Neural crest cell (in vitro differentiated cells): ENCODE data around the gene TTLL10. TPM values are rescaled to one million over a fixed set of nuclear protein-coding genes. Genes with fewer than 3 reads are reported as not detected.

Experiments used
- DNase-seq: peaks from one replicate; pipeline ENCODE4 v3.0.0; 2021; ENCODE audit warnings: low read depth, mixed read lengths, low spot score
- H3K27ac Mint-ChIP-seq: one replicate; pipeline ENCODE4 v1.8.0; 2021; ENCODE audit warnings: mild to moderate bottlenecking, mixed read lengths; ENCODE audit not compliant: unreplicated experiment
- H3K27me3 Mint-ChIP-seq: 2 replicates; pipeline ENCODE4 v1.8.0; 2021; ENCODE audit warnings: low read depth, mild to moderate bottlenecking, mixed read lengths
- H3K36me3 Mint-ChIP-seq: 2 replicates; pipeline ENCODE4 v1.8.0; 2021; ENCODE audit warnings: low read depth, mild to moderate bottlenecking, mixed read lengths
- H3K4me1 Mint-ChIP-seq: 2 replicates; pipeline ENCODE4 v1.8.0; 2021; ENCODE audit warnings: mixed read lengths
- H3K4me3 Mint-ChIP-seq: one replicate; pipeline ENCODE4 v1.8.0; 2021; ENCODE audit warnings: mild to moderate bottlenecking, mixed read lengths
- H3K9me3 Mint-ChIP-seq: 2 replicates; pipeline ENCODE4 v1.8.0; 2021; ENCODE audit warnings: mixed read lengths
- total RNA-seq: library from RNA; stranded (reverse); gene quantifications from 2 replicates; pipeline ENCODE4 v1.2.1, GENCODE V29; 2021
- TF ChIP-seq, protein P1 (sequence below): fragments of 200-600 bp; sonication (generic); conservative IDR thresholded peaks from 2 replicates; pipeline ENCODE4 v1.5.0; 2021; ENCODE audit warnings: antibody characterized with exemption, mild to moderate bottlenecking

Gene TTLL10
- total RNA-seq, 1 donor from 2014 or later, result not detected

DNA sequence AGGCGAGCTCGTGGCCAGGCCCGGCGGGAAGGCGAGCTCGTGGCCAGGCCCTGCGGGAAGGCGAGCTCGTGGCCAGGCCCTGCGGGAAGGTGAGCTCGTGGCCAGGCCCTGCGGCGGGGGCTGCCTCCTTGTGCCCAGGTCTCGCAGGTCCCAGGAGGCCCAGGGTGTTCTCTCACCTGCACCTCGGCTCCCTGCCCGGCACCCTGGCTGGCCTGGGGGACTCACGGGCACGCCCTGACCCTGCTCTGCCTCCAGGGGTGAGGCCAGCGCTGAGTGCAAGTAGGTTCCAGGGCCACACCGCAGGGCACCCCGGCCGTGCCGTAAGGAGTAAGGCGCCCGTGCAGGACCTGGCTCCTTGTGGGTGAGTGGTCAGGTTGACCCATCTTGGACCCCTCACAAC lies 53.7 kb downstream of the TTLL10 start:
- no peaks in the 10 kb centered on the region for H3K27me3 Mint-ChIP-seq
- H3K9me3 Mint-ChIP-seq, result no peaks in the 10 kb centered on the region
- H3K4me3 Mint-ChIP-seq, result no peak overlapping the region
- peaks cover 15% of the 10 kb centered on the region for H3K4me1 Mint-ChIP-seq
- TF ChIP-seq, protein P1, sequence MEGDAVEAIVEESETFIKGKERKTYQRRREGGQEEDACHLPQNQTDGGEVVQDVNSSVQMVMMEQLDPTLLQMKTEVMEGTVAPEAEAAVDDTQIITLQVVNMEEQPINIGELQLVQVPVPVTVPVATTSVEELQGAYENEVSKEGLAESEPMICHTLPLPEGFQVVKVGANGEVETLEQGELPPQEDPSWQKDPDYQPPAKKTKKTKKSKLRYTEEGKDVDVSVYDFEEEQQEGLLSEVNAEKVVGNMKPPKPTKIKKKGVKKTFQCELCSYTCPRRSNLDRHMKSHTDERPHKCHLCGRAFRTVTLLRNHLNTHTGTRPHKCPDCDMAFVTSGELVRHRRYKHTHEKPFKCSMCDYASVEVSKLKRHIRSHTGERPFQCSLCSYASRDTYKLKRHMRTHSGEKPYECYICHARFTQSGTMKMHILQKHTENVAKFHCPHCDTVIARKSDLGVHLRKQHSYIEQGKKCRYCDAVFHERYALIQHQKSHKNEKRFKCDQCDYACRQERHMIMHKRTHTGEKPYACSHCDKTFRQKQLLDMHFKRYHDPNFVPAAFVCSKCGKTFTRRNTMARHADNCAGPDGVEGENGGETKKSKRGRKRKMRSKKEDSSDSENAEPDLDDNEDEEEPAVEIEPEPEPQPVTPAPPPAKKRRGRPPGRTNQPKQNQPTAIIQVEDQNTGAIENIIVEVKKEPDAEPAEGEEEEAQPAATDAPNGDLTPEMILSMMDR, result no peak
- no peak for DNase-seq
- H3K27ac Mint-ChIP-seq, result no peak overlapping the region
- H3K36me3 Mint-ChIP-seq, result peaks cover 12% of the 10 kb centered on the region

DNA sequence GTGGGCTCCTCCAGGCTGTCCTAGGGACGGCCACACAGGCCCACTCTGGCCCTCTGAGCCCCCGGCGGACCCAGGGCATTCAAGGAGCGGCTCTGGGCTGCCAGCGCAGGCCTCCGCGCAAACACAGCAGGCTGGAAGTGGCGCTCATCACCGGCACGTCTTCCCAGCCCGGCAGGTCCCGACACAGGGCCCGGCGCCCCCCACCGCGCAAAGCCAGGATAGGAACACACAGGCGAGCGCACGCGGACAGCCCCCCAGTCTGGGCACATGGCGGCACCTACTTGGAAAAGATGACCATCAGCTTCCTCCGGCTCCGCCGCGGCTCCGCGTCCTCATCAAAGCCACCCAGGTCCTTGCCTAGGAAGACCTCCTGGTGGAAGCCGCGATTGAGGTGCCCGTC lies 54.5 kb downstream of the TTLL10 start:
- Mint-ChIP-seq H3K27ac (no peak overlapping the region), H3K27me3 (no peaks in the 10 kb centered on the region), H3K36me3 (peaks cover 6% of the 10 kb centered on the region), H3K4me3 (no peak overlapping the region), H3K4me1 (peaks cover 15% of the 10 kb centered on the region), H3K9me3 (no peaks in the 10 kb centered on the region)
- TF ChIP-seq, protein P1, result no peak
- no peak for DNase-seq

DNA sequence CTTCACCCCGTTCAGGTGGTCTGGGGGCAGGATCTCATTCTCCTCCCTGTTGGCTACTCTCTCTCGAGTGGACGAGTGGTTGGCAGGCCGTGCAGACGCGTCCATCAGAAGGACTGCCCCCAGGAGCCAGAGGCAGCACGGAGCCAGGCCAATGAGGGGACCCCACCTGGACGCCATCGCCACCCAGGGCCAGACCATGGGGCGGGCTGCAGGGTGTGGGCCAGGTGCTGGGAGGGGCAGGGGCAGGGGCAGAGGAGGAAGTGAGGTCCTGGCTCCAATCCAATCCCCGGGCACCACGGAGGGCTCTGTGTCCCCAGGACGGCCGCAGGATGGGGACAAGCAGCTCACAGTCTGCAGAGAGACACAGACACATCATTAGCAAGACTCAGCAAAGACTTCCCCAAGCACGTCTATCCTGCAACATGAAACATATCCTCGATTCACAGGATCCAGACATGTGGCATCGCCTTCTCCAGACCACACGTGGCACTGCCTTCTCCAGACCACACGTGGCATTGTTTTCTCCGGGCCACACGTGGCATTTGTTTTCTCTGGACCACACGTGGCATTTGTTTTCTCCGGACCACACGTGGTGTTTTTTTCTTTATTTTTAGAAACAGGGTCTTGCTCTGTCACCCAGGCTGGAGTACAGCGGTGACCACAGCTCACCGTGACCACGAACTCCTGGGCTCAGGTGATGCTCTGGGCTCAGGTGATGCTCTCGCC lies 55.1 kb downstream of the TTLL10 start:
- no peak overlapping the region for H3K27ac Mint-ChIP-seq
- DNase-seq, result no peak
- no peak overlapping the region for H3K4me3 Mint-ChIP-seq
- TF ChIP-seq, protein P1, result no peak
- H3K27me3 Mint-ChIP-seq, result no peaks in the 10 kb centered on the region
- peaks cover 20% of the 10 kb centered on the region for H3K4me1 Mint-ChIP-seq
- peaks cover 10% of the 10 kb centered on the region for H3K36me3 Mint-ChIP-seq
- H3K9me3 Mint-ChIP-seq, result peaks cover 2% of the 10 kb centered on the region

DNA sequence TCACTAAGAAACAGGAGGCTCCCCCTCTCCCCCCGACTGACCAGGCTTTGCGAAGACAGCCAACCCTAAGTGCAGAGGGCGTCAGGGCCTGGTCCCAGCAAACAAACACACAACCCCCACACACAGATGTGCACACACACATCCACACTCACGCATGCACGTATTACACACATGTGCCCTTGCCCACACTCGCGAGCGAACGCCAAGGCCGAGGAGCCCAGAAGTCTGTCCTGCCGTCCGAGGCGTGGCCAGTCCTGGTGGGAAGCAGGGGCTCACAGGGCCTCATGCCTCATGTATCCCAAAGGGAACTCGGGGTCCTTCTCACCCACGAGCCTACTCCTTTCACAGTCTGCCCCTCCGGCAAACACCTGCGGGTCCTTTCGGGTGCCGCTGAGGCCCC lies 56.1 kb downstream of the TTLL10 start:
- peaks cover 30% of the 10 kb centered on the region for H3K4me1 Mint-ChIP-seq
- TF ChIP-seq, protein P1, result no peak
- peaks cover 16% of the 10 kb centered on the region for H3K36me3 Mint-ChIP-seq
- peaks cover 2% of the 10 kb centered on the region for H3K9me3 Mint-ChIP-seq
- H3K27me3 Mint-ChIP-seq, result no peaks in the 10 kb centered on the region
- peak overlapping the region; percentile 65 for H3K4me3 Mint-ChIP-seq
- no peak overlapping the region for H3K27ac Mint-ChIP-seq
- DNase-seq, result no peak

DNA sequence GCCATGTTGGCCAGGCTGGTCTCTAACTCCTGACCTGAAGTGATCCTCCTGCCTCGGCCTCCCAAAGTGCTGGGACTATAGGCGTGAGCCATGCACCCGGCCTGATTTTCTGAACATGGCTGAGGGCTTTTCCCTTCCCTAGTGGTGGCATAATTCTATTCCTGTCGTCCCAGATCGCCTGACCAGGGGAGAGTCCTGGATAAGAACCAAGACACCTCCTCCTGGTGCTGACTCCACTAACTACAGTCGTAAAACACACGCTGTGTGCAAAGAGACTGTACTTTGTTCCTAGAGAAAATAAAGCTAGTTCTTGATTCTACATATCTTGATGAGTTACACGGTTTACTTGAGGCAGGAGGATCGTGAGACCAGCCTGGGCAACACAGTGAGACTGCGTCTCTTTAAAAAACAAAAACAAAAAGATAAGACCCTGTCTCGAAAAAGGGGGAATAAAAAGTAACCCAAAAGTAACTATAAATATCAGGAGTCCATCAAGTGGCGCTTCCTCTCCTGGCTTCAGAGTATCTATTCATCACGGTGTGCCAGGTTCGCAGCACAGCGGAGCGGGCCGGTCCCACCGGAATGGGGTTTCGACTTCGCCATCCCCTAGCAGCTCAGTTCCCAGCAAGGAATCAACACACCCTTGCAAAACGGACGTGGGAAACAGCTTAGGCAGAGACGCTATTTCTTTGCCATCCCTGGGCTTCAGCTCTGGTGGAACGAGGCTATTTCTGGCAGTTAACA lies 57.1 kb downstream of the TTLL10 start:
- Mint-ChIP-seq H3K9me3 (peaks cover 2% of the 10 kb centered on the region), H3K27ac (peak overlapping the region; percentile 69), H3K36me3 (peaks cover 16% of the 10 kb centered on the region), H3K4me3 (peak overlapping the region; percentile 98), H3K4me1 (peaks cover 30% of the 10 kb centered on the region), H3K27me3 (no peaks in the 10 kb centered on the region)
- TF ChIP-seq, protein P1, result no peak
- no peak for DNase-seq
